Forelimb muscle (tissue), 1 donor: ENCODE data around the gene SPTBN5. TPM values are rescaled to one million over a fixed set of nuclear protein-coding genes. Genes with fewer than 3 reads are reported as not detected.

Source experiments
- DNase-seq: peaks from one replicate; pipeline ENCODE4 v3.0.0-alpha.2; 2013; ENCODE audit warnings: low read depth
- polyA plus RNA-seq: library from polyadenylated mRNA; unstranded; fragments of 120-200 nt; gene quantifications from one replicate; pipeline ENCODE4 v1.2.1, GENCODE V29; 2013; ENCODE audit not compliant: insufficient read length

The SPTBN5 gene
- polyA plus RNA-seq, 1 donor: 1.9 TPM

GRCh38 chr15:41866872-41867579 lies 26.8 kb downstream of the SPTBN5 start:
- DNase-seq: no peak

GRCh38 chr15:41866263-41866703 lies 27.6 kb downstream of the SPTBN5 start:
- no peak for DNase-seq

GRCh38 chr15:41865490-41866055 lies 28.3 kb downstream of the SPTBN5 start:
- DNase-seq: no peak

GRCh38 chr15:41862515-41863116 lies 31.2 kb downstream of the SPTBN5 start:
- no peak for DNase-seq

- DNase-seq: no peak
Observed at GRCh38 chr15:41861736-41862356, 32.0 kb downstream of the SPTBN5 start.

GRCh38 chr15:41860049-41860828 lies 33.6 kb downstream of the SPTBN5 start:
- no peak for DNase-seq

- DNase-seq: no peak
Observed at GRCh38 chr15:41858756-41859155, 35.1 kb downstream of the SPTBN5 start.

- DNase-seq: no peak
Observed at GRCh38 chr15:41857316-41857715, 36.5 kb downstream of the SPTBN5 start.

- no peak for DNase-seq
Observed at GRCh38 chr15:41856716-41857115, 37.1 kb downstream of the SPTBN5 start.

- DNase-seq: no peak
Observed at GRCh38 chr15:41856262-41856661, 37.6 kb downstream of the SPTBN5 start.

- DNase-seq: no peak
Observed at GRCh38 chr15:41855261-41855961, 38.4 kb downstream of the SPTBN5 start.

GRCh38 chr15:41854443-41854842 lies 39.4 kb downstream of the SPTBN5 start:
- no peak for DNase-seq

GRCh38 chr15:41853831-41854230 lies 40.0 kb downstream of the SPTBN5 start:
- DNase-seq: no peak

GRCh38 chr15:41852736-41853590 lies 40.9 kb downstream of the SPTBN5 start:
- no peak for DNase-seq

GRCh38 chr15:41851755-41852370 lies 42.0 kb downstream of the SPTBN5 start:
- DNase-seq: no peak

GRCh38 chr15:41851167-41851523 lies 42.7 kb downstream of the SPTBN5 start:
- DNase-seq: no peak

GRCh38 chr15:41850482-41851166 lies 43.2 kb downstream of the SPTBN5 start:
- DNase-seq: no peak

GRCh38 chr15:41849861-41850260 lies 44.0 kb downstream of the SPTBN5 start:
- no peak for DNase-seq

GRCh38 chr15:41849204-41849603 lies 44.6 kb downstream of the SPTBN5 start:
- no peak for DNase-seq
